ENCODE measurements around the gene PRSS33. TPM values are rescaled to one million over a fixed set of nuclear protein-coding genes. Genes with fewer than 3 reads are reported as not detected.

Gene PRSS33
- total and polyA plus RNA-seq, 9 donors, result not detected

DNA sequence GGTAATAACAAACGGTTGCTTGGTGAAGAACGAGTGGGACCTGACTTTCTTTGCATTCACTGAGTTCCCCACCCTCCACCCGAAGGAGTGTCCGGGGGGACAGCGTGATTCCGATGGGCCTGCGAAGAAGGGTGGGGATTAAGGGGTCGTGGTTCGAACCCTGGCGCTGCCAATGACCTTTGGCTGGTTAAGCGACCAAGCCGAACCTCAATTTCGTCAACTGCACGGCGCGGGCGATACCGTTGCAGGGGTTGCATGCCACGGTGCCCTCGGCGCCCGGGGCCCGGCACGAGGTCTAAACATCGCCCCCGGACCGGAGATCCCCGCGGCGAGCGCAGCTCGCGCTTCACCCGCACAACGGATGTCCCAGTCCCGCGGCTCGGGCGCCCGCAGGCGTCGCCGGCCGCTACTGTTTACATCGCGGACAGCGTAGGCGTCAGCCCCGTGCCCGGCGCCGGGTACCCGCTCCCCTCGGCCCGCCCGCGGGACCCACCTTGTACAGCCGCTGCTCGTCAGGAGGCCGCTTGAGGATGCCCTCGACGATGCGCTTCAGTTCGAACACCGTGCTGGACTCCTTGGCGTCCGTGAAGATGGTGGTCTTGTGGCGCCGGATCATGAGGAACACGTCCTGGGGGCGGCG lies 10.7 kb downstream of the PRSS33 start:
- Histone ChIP-seq H3K4me1 (ENCODE audit: control insufficient read depth, insufficient read depth, low read length) (peaks cover 35% of the 10 kb centered on the region), H3K27ac (ENCODE audit: low read length) (peak overlapping the region; percentile 42)
- WGBS (ENCODE audit: insufficient coverage), result under 1% methylated on average over 66 of the region's 72 CpGs

DNA sequence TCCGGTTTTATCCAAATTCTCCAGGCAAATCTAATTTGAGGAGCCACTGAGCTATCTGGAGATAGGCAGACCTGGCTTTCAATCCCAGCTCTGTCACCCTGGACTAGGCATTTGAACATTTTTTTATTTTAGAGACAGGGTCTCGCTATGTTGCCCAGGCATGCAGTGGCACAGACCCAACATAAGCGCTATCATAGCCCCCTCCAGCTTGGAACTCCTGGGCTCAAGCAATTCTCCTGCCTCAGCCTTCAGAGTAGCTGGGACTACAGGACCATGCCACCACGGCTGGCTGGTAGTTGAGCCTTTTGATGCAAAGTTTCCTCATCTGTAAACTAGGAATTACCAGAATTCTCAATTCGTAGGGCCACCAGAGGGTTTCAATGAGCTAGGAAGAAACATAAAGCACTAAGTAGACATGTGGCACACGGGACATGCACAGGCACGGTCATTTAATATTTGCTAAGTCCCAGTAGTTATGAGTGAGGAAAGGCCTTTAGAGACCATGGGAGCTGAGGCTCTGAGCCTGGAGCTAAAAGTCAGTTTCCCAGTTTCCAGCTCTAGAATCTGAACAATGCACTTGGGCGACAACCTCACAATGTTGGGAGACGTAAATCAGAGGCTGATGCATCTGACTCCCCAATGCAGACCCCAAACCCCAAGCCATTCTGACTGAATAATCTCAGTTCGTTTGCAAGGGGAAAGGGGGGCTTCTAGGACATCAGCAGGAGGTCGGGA lies 11.4 kb downstream of the PRSS33 start:
- WGBS (ENCODE audit: insufficient coverage), result 43% methylated on average over 7 of the region's 11 CpGs
- Histone ChIP-seq H3K36me3 (ENCODE audit: control insufficient read depth, insufficient read depth, low read length) (peaks cover 44% of the 10 kb centered on the region), H3K4me3 (ENCODE audit: low read length) (peak overlapping the region; percentile 85), H3K27me3 (ENCODE audit: control insufficient read depth, insufficient read depth, low read length) (no peaks in the 10 kb centered on the region), H3K9me3 (replicated peaks; ENCODE audit: control insufficient read depth, low read depth, low read length) (no peaks in the 10 kb centered on the region), H3K27ac (ENCODE audit: low read length) (no peak overlapping the region), H3K4me1 (ENCODE audit: control insufficient read depth, insufficient read depth, low read length) (peaks cover 39% of the 10 kb centered on the region)
- DNase-seq, result no peak

More for the DNA sequence above, 10.7 kb downstream of the PRSS33 start:
- DNase-seq, result no peak
- peak overlapping the region; percentile 85 for H3K4me3 ChIP-seq (ENCODE audit: low read length)
- no peaks in the 10 kb centered on the region for H3K27me3 ChIP-seq (ENCODE audit: control insufficient read depth, insufficient read depth, low read length)
- no peaks in the 10 kb centered on the region for H3K9me3 ChIP-seq (replicated peaks; ENCODE audit: control insufficient read depth, low read depth, low read length)
- H3K36me3 ChIP-seq (ENCODE audit: control insufficient read depth, insufficient read depth, low read length), result peaks cover 38% of the 10 kb centered on the region

DNA sequence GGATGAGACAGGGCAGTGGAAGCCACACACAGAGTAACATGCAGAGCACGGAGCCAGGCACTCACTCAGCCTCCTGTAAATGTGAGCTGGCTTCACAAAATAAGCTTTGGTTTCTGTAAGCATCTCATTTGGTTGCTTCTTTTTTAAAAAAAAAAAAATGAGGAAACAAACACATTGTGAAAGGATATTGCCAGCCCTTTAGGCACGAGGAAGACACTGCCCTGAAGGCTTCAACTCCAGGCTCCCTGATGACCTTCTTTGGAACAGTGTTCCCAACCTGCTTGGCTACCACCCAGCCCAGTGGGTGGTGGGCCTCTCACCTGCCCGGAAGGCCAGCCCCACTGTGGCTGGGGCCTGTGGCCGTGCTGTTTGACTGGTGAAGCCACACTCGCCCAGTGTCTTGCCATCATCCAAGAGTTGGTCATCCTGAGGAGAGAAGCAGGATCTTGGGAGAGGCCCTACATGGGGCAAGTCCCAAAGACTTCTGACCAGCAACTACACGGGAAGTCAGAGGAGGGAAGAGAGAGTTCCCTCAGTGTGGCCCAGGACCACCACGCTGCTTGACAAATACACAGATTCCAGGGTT lies 12.1 kb downstream of the PRSS33 start:
- Histone ChIP-seq H3K27ac (ENCODE audit: low read length) (no peak overlapping the region), H3K27me3 (ENCODE audit: control insufficient read depth, insufficient read depth, low read length) (no peaks in the 10 kb centered on the region), H3K4me3 (ENCODE audit: low read length) (no peak overlapping the region), H3K36me3 (ENCODE audit: control insufficient read depth, insufficient read depth, low read length) (peaks cover 52% of the 10 kb centered on the region), H3K9me3 (replicated peaks; ENCODE audit: control insufficient read depth, low read depth, low read length) (no peaks in the 10 kb centered on the region), H3K4me1 (ENCODE audit: control insufficient read depth, insufficient read depth, low read length) (peaks cover 39% of the 10 kb centered on the region)
- DNase-seq, result no peak
- 64% methylated on average over 5 of the region's 7 CpGs for WGBS (ENCODE audit: insufficient coverage)

DNA sequence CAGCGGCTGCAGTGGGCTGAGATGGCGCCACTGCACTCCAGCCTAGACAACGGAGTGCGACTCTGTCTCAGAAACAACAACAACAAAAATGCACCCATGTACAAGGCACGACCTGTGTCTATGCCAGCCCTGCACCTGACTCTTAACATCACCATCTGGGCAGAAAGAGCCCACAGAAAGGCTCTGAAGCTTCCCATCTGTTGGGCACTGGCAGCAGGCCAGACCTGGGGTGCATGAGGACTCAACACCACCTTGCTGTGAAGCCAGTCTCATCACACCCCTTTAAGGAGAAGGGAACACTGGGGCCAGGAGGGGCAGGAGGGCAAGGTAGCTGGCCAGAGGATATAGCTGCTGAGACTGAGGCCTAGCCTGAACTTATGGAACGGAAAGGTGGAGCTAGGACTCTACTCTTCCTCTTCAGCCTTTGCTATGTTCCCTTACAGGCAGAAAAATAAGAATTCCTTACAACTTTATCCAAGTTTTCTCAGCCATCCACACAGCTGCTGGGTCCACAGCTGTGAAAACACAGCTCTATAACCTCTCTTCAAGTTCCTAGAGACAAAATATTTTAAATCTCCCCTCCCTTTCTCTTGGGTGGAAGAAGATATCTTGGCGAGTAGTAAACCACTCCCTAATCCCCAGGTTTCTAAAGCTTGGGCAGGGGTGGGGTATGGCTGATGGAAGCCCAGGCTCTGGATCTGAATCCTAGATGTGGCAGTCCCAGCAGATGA lies 13.0 kb downstream of the PRSS33 start:
- Histone ChIP-seq H3K9me3 (replicated peaks; ENCODE audit: control insufficient read depth, low read depth, low read length) (no peaks in the 10 kb centered on the region), H3K36me3 (ENCODE audit: control insufficient read depth, insufficient read depth, low read length) (peaks cover 61% of the 10 kb centered on the region), H3K27ac (ENCODE audit: low read length) (no peak overlapping the region), H3K4me3 (ENCODE audit: low read length) (no peak overlapping the region), H3K27me3 (ENCODE audit: control insufficient read depth, insufficient read depth, low read length) (no peaks in the 10 kb centered on the region), H3K4me1 (ENCODE audit: control insufficient read depth, insufficient read depth, low read length) (peaks cover 40% of the 10 kb centered on the region)
- no peak for DNase-seq
- 76% methylated on average over 3 of the region's 7 CpGs for WGBS (ENCODE audit: insufficient coverage)

- no peaks in the 10 kb centered on the region for H3K27me3 ChIP-seq (ENCODE audit: control insufficient read depth, insufficient read depth, low read length)
- H3K27ac ChIP-seq (ENCODE audit: low read length), result no peak overlapping the region
- peaks cover 70% of the 10 kb centered on the region for H3K36me3 ChIP-seq (ENCODE audit: control insufficient read depth, insufficient read depth, low read length)
- H3K4me1 ChIP-seq (ENCODE audit: control insufficient read depth, insufficient read depth, low read length), result peaks cover 36% of the 10 kb centered on the region
- 62% methylated on average over 2 of the region's 12 CpGs for WGBS (ENCODE audit: insufficient coverage)
- H3K9me3 ChIP-seq (replicated peaks; ENCODE audit: control insufficient read depth, low read depth, low read length), result no peaks in the 10 kb centered on the region
- H3K4me3 ChIP-seq (ENCODE audit: low read length), result no peak overlapping the region
- no peak for DNase-seq
These were observed 14.0 kb downstream of the PRSS33 start for GRCh38 chr16:2773188-2773968.

DNA sequence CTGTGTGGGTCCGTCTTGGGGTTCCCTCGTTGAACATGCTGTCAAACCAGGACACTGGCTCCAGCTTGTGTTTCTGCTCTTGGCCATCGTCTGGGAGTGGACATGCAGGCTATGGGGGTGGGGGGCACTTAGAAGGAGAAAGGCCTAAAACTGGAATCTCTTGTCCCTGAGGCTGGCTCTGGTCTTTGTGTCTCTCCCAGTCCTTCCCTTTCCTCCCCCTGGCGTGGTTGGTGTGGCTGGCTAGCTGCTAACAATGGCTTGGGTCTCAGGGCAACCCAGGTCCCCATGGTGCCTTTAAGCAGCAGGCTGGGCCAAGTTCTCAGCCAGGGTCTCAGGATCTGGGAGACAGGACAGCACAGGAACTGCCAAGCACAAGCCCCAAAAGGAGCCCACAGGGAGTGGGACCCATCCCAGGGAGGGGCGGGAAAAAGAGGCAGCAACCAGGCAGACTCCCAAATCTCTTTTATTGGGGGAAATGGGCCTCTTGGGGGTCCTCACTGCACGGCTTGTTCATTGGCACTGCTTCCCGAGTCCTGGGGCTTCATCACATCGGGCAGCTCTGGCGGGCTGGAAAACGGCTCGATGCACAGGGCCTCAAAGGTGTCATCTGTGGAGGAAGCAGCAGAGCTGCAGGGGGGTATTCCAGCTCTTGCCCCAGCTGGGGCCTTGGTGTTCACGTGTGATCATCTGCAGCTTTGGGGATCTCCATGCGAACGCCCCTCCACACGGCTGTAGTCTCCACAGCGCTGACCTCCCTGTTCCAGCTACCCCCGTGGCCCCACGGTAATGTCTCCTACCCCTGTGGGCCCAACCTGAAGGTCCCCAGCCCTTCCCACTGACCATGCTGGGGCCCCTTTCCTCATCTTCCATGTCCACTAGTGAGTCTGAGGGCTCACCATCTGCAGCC lies 15.6 kb downstream of the PRSS33 start:
- Histone ChIP-seq H3K9me3 (replicated peaks; ENCODE audit: control insufficient read depth, low read depth, low read length) (no peaks in the 10 kb centered on the region), H3K4me1 (ENCODE audit: control insufficient read depth, insufficient read depth, low read length) (peaks cover 38% of the 10 kb centered on the region), H3K27me3 (ENCODE audit: control insufficient read depth, insufficient read depth, low read length) (no peaks in the 10 kb centered on the region), H3K4me3 (ENCODE audit: low read length) (no peak overlapping the region), H3K36me3 (ENCODE audit: control insufficient read depth, insufficient read depth, low read length) (peaks cover 86% of the 10 kb centered on the region), H3K27ac (ENCODE audit: low read length) (no peak overlapping the region)
- WGBS (ENCODE audit: insufficient coverage), result 53% methylated on average over 17 of the region's 18 CpGs
- DNase-seq, result no peak

- Histone ChIP-seq H3K4me1 (ENCODE audit: control insufficient read depth, insufficient read depth, low read length) (peaks cover 26% of the 10 kb centered on the region), H3K36me3 (ENCODE audit: control insufficient read depth, insufficient read depth, low read length) (peaks cover 96% of the 10 kb centered on the region), H3K4me3 (ENCODE audit: low read length) (no peak overlapping the region), H3K9me3 (replicated peaks; ENCODE audit: control insufficient read depth, low read depth, low read length) (peaks cover 4% of the 10 kb centered on the region), H3K27ac (ENCODE audit: low read length) (no peak overlapping the region), H3K27me3 (ENCODE audit: control insufficient read depth, insufficient read depth, low read length) (no peaks in the 10 kb centered on the region)
- WGBS (ENCODE audit: insufficient coverage), result 75% methylated on average over 24 of the region's 32 CpGs
- no peak for DNase-seq
These were observed 17.1 kb downstream of the PRSS33 start for GRCh38 chr16:2770057-2770951.

- Histone ChIP-seq H3K4me1 (ENCODE audit: control insufficient read depth, insufficient read depth, low read length) (peaks cover 26% of the 10 kb centered on the region), H3K27me3 (ENCODE audit: control insufficient read depth, insufficient read depth, low read length) (no peaks in the 10 kb centered on the region), H3K36me3 (ENCODE audit: control insufficient read depth, insufficient read depth, low read length) (peaks cover 96% of the 10 kb centered on the region), H3K4me3 (ENCODE audit: low read length) (no peak overlapping the region), H3K9me3 (replicated peaks; ENCODE audit: control insufficient read depth, low read depth, low read length) (peaks cover 7% of the 10 kb centered on the region), H3K27ac (ENCODE audit: low read length) (no peak overlapping the region)
- WGBS (ENCODE audit: insufficient coverage), result 64% methylated on average over 14 of the region's 14 CpGs
- no peak for DNase-seq
These were observed 17.7 kb downstream of the PRSS33 start for GRCh38 chr16:2769675-2770056.

Data from muscle of leg (tissue), 11 donors.